ENCODE results near the gene ITGA2.

GRCh38 chr5:52994266-52994665 lies 5.1 kb downstream of the ITGA2 start:
- TF ChIP-seq, protein P1, sequence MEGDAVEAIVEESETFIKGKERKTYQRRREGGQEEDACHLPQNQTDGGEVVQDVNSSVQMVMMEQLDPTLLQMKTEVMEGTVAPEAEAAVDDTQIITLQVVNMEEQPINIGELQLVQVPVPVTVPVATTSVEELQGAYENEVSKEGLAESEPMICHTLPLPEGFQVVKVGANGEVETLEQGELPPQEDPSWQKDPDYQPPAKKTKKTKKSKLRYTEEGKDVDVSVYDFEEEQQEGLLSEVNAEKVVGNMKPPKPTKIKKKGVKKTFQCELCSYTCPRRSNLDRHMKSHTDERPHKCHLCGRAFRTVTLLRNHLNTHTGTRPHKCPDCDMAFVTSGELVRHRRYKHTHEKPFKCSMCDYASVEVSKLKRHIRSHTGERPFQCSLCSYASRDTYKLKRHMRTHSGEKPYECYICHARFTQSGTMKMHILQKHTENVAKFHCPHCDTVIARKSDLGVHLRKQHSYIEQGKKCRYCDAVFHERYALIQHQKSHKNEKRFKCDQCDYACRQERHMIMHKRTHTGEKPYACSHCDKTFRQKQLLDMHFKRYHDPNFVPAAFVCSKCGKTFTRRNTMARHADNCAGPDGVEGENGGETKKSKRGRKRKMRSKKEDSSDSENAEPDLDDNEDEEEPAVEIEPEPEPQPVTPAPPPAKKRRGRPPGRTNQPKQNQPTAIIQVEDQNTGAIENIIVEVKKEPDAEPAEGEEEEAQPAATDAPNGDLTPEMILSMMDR (conservative IDR thresholded peaks at IDR 0.05; ENCODE audit: low read depth, low read length): no peak
- TF ChIP-seq EZH2 (IDR thresholded peaks at IDR 0.05; ENCODE audit: borderline replicate concordance, low read depth, low read length, poor library complexity, severe bottlenecking): no peak
